ENCODE data around the gene THSD7A.

THSD7A gene

DNA sequence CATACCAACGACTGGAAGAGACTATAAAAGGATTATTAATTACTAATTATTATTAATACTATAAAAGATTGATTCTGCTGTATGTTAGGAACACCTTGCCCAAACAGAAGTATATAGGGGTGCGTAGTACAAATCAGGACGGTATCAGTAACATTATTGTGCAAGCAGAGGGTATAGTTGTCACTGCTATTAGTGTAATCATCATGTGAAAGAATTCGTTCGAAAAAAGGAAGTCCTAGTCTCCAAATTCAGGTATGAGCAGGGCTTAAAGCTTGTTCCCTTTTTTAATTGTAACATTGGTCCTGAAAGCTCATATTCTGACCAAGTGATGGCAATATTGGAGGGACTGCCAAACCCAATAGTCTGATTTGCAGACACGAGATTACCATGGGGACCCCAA lies 81.8 kb downstream of the THSD7A start:
- no peak overlapping the region for H3K27ac ChIP-seq

DNA sequence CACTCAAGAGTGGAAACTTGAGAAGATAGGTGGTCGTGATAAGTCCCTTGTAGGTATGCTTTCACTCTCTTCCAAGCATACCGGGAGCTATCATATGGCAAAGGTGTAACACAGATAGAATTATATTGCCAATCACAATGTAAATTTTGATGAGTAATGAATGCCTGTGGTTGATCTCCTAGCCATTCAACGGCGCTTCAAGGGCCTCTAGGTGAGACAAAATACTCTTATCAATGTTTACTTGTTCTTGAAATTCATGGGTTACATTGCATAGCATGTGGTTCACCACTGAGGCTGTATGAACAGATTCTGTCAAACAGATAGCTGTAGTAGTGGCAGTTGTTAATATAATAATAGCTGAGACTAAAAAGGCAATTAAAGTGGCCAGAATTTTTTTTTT lies 82.4 kb downstream of the THSD7A start:
- no peak for TF ChIP-seq ZFX (IDR thresholded peaks at IDR 0.05)
- TF ChIP-seq, protein P1, sequence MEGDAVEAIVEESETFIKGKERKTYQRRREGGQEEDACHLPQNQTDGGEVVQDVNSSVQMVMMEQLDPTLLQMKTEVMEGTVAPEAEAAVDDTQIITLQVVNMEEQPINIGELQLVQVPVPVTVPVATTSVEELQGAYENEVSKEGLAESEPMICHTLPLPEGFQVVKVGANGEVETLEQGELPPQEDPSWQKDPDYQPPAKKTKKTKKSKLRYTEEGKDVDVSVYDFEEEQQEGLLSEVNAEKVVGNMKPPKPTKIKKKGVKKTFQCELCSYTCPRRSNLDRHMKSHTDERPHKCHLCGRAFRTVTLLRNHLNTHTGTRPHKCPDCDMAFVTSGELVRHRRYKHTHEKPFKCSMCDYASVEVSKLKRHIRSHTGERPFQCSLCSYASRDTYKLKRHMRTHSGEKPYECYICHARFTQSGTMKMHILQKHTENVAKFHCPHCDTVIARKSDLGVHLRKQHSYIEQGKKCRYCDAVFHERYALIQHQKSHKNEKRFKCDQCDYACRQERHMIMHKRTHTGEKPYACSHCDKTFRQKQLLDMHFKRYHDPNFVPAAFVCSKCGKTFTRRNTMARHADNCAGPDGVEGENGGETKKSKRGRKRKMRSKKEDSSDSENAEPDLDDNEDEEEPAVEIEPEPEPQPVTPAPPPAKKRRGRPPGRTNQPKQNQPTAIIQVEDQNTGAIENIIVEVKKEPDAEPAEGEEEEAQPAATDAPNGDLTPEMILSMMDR (conservative IDR thresholded peaks at IDR 0.05): no peak
- no peak overlapping the region for H3K27ac ChIP-seq

More for the DNA sequence above, 81.8 kb downstream of the THSD7A start:
- TF ChIP-seq, protein P1 (conservative IDR thresholded peaks at IDR 0.05): no peak
- TF ChIP-seq ZFX (IDR thresholded peaks at IDR 0.05): no peak

DNA sequence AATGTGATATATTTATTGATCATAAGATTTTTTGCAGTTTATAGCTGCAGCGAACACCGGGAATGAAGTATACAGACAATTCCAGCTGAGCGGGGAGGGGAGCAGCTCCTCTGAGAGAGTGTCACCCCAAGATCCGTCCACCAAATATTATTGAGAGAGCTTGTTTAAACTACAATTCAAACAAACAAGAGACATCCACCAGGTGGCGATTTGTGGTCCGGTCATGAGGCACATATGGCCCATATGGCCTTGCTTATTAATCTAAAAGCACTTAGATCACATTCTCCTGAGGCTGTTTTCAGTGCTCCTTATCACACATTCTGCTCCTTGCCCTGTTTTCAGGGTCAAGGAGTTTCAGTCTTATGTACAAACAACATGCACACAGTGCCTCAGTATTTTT lies 83.1 kb downstream of the THSD7A start:
- H3K27ac ChIP-seq: no peak overlapping the region
- no peak for TF ChIP-seq ZFX (IDR thresholded peaks at IDR 0.05)
- TF ChIP-seq, protein P1 (conservative IDR thresholded peaks at IDR 0.05): peak; percentile 19; the same call in 1 of the 2 replicates

DNA sequence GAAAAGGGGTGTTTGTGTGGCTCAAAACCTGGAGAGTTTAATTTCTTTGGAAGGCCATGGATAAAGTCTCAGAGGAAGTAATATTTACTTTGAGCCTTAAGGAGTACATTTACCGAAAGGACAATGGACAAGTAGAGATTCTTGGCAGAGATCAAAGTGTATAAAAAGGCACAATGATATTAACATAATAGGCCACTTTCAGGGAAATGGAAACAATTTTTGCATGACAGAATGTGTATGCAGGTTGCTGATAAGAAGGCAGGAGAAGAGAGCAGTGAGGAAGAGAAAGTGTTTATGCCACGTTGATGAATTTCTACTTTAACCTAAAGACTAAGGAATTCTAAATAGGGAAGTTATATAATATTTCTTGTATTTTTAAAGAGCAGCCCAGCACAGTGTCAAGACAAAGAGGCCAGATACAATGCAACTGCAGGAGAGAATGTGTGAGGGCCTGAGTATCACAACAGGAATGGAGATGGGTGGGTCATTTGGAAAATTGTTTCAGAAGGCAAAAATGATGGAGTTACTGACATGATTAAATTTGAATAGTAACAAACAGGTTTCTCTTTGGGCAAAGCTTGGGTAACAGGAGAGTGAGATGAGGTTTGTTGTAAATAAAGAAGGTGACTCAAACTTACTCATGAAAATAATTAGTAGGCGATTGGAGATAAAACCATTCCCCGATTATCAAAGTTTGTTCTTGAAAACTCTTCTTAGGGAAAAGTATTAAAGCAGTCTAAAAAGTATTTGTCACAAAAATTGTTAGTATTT lies 84.1 kb downstream of the THSD7A start:
- no peak overlapping the region for H3K27ac ChIP-seq
- TF ChIP-seq ZFX (IDR thresholded peaks at IDR 0.05): no peak
- TF ChIP-seq, protein P1 (conservative IDR thresholded peaks at IDR 0.05): no peak

DNA sequence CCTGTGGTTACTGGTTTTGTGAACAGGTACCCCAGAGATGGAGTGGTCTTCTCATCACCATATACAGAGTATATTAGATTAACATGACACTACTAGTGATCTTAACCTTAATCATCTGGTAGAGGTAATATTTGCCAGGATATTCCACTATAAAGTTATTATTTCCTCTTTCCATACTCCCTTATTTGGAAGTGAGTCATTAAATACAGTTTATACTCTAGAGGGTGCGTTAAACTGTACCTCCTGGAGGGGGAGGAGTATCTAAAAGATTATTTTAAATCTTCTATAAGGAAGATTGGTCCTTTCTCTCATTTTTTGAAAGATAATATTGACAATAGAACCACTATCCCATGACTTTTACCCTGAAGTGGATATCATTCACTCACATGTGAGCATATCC lies 85.4 kb downstream of the THSD7A start:
- no peak for TF ChIP-seq ZFX (IDR thresholded peaks at IDR 0.05)
- TF ChIP-seq, protein P1 (conservative IDR thresholded peaks at IDR 0.05): no peak
- H3K27ac ChIP-seq: no peak overlapping the region

DNA sequence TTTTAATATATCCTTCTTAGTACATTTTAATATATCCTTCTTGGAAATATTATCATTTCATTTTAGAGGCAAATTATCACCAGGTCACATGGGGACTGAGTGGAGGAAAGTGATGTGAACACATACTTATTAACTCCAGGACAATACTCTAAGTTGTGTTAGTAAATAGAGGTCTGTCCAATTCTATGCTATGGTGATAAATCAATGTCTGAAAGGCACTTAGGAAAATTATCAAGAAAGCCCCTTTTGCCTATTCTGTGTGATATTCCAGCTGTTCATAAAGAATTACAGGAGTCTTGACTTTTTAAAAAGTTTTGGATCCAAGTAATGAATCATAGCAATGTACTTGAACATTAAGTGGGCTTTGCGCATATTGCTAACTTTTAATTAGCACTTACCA lies 88.5 kb downstream of the THSD7A start:
- H3K27ac ChIP-seq: no peak overlapping the region
- TF ChIP-seq, protein P1 (conservative IDR thresholded peaks at IDR 0.05): no peak
- TF ChIP-seq ZFX (IDR thresholded peaks at IDR 0.05): no peak

DNA sequence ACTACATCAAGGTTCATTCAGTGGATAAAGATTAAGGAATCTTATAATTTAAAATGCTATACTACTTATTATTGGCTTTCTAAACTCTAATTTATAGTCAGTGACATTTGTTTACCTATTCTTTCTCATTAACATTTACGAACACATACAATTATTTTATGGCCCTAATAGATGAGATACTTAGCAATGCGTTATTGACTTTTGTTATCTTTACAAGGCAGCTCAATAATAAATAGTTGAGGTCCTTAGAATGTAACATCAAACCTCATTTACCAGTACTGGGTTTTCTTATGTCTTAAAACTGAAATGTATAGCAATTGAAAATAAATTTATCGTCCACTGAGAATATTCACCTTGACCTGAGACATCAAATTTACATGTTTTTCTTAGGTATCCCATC lies 89.0 kb downstream of the THSD7A start:
- no peak for TF ChIP-seq ZFX (IDR thresholded peaks at IDR 0.05)
- TF ChIP-seq, protein P1 (conservative IDR thresholded peaks at IDR 0.05): no peak
- no peak overlapping the region for H3K27ac ChIP-seq

Measured in C4-2B (cell line).